HEK293 (cell line): ENCODE results near the gene FARSA.
"Not testable (repeated sequence)": the region's sequence is repeated elsewhere in the genome, so short reads cannot be mapped to it uniquely, and the experiment has no call there.

ENCODE experiments used
- CTCF ChIA-PET: fragments of 350-600 bp; formaldehyde crosslinking; extraction: SDS; loops from one replicate; lab custom pipeline; 2021; ENCODE audit warnings: antibody characterized with exemption; lab: Yijun Ruan, JAX
- POLR2A ChIA-PET: fragments of 300-600 bp; formaldehyde crosslinking; extraction: SDS; loops from one replicate; lab custom pipeline; 2020; ENCODE audit warnings: antibody characterized with exemption, inconsistent platforms; lab: Yijun Ruan, JAX
- H3K27ac ChIP-seq: fragments of 200-500 bp; sonication (Bioruptor generic); 2 replicates; pipeline ENCODE4 v1.5.1; 2014; ENCODE audit warnings: low read depth, low read length, control low read depth, inconsistent platforms; ENCODE audit errors: extremely low read depth
- H3K36me3 ChIP-seq, 2 experiments: fragments of 200-500 bp in 1 of 2; sonication (Bioruptor generic) in 1 of 2; 1 replicate in 1 of 2; 2 replicates in 1 of 2; pipeline ENCODE4 v1.5.1; 2014 to 2017; ENCODE audit warnings: inconsistent platforms in 2 of 2, low read length in 2 of 2; ENCODE audit not compliant: control insufficient read depth in 2 of 2, insufficient read depth in 1 of 2
- H3K4me1 ChIP-seq: fragments of 200-500 bp; sonication (Bioruptor generic); 2 replicates; pipeline ENCODE4 v1.5.1; 2014; ENCODE audit warnings: mild to moderate bottlenecking, low read length, inconsistent platforms; ENCODE audit not compliant: control insufficient read depth, insufficient read depth
- H3K4me3 ChIP-seq: 2 replicates; pipeline ENCODE4 v1.5.1; 2011; ENCODE audit warnings: low read depth, mild to moderate bottlenecking, control low read depth, low read length, moderate library complexity
- H3K9me3 ChIP-seq: fragments of 200-500 bp; sonication (Bioruptor generic); 2 replicates; pipeline ENCODE4 v1.5.1; 2014; ENCODE audit warnings: low read depth, low read length, inconsistent platforms; ENCODE audit not compliant: control insufficient read depth, insufficient read depth
- BCL11A ChIP-seq: fragments of 450-650 bp; formaldehyde crosslinking; IDR thresholded peaks from 2 replicates; pipeline ENCODE4 v1.5.1; 2016; ENCODE audit warnings: low read depth, missing biosample characterization, missing genetic modification characterization
- EGR2 ChIP-seq: fragments of 450-650 bp; formaldehyde crosslinking; IDR thresholded peaks from 2 replicates; pipeline ENCODE4 v1.5.1; 2016; ENCODE audit warnings: low read depth, missing biosample characterization, missing genetic modification characterization
- KLF1 ChIP-seq: fragments of 450-650 bp; formaldehyde crosslinking; IDR thresholded peaks from 2 replicates; pipeline ENCODE4 v1.5.1; 2016; ENCODE audit warnings: missing biosample characterization, missing genetic modification characterization
- KLF16 ChIP-seq: fragments of 450-650 bp; formaldehyde crosslinking; IDR thresholded peaks from 2 replicates; pipeline ENCODE4 v1.5.1; 2017; ENCODE audit warnings: missing biosample characterization, missing genetic modification characterization
- PBX3 ChIP-seq: sonication (generic); formaldehyde crosslinking; IDR thresholded peaks from 2 replicates; pipeline ENCODE4 v1.8.1; 2022; ENCODE audit warnings: mild to moderate bottlenecking, moderate library complexity, missing genetic modification reagents
- SP7 ChIP-seq: fragments of 450-650 bp; formaldehyde crosslinking; IDR thresholded peaks from 2 replicates; pipeline ENCODE4 v1.5.1; 2016; ENCODE audit warnings: missing biosample characterization, missing genetic modification characterization
- ZBTB17 ChIP-seq: fragments of 450-650 bp; formaldehyde crosslinking; IDR thresholded peaks from 2 replicates; pipeline ENCODE4 v1.5.1; 2016; ENCODE audit warnings: missing biosample characterization, missing genetic modification characterization
- ZBTB21 ChIP-seq: fragments of 450-650 bp; formaldehyde crosslinking; IDR thresholded peaks from 2 replicates; pipeline ENCODE4 v1.5.1; 2017; ENCODE audit warnings: missing biosample characterization, missing genetic modification characterization
- ZBTB26 ChIP-seq: fragments of 450-650 bp; formaldehyde crosslinking; optimal IDR thresholded peaks from 2 replicates; pipeline ENCODE3; 2016; ENCODE audit warnings: missing biosample characterization, mild to moderate bottlenecking, missing genetic modification characterization
- ZBTB8A ChIP-seq: fragments of 450-650 bp; formaldehyde crosslinking; IDR thresholded peaks from 2 replicates; pipeline ENCODE4 v1.5.1; 2016; ENCODE audit warnings: missing biosample characterization, missing genetic modification characterization
- ZEB2 ChIP-seq: fragments of 450-650 bp; formaldehyde crosslinking; IDR thresholded peaks from 2 replicates; pipeline ENCODE4 v1.5.1; 2016; ENCODE audit warnings: missing biosample characterization, missing genetic modification characterization
- ZFHX2 ChIP-seq: fragments of 450-650 bp; formaldehyde crosslinking; conservative IDR thresholded peaks from 2 replicates; pipeline ENCODE4 v1.5.1; 2016; ENCODE audit warnings: missing biosample characterization, missing genetic modification characterization
- ZFP3 ChIP-seq: fragments of 450-650 bp; formaldehyde crosslinking; IDR thresholded peaks from 2 replicates; pipeline ENCODE4 v1.5.1; 2016; ENCODE audit warnings: low read depth, missing biosample characterization, missing genetic modification characterization
- ZIC2 ChIP-seq: fragments of 450-650 bp; formaldehyde crosslinking; IDR thresholded peaks from 2 replicates; pipeline ENCODE4 v1.5.1; 2016; ENCODE audit warnings: missing biosample characterization, missing genetic modification characterization
- ZNF10 ChIP-seq: fragments of 450-650 bp; formaldehyde crosslinking; IDR thresholded peaks from 2 replicates; pipeline ENCODE4 v1.5.1; 2017; ENCODE audit warnings: missing biosample characterization, missing genetic modification characterization
- ZNF148 ChIP-seq: fragments of 450-650 bp; formaldehyde crosslinking; IDR thresholded peaks from 2 replicates; pipeline ENCODE4 v1.5.0; 2017; ENCODE audit warnings: missing biosample characterization, missing genetic modification characterization, borderline replicate concordance
- ZNF223 ChIP-seq: fragments of 450-650 bp; formaldehyde crosslinking; IDR thresholded peaks from 2 replicates; pipeline ENCODE4 v1.5.1; 2016; ENCODE audit warnings: missing biosample characterization, missing genetic modification characterization
- ZNF248 ChIP-seq: fragments of 450-650 bp; formaldehyde crosslinking; IDR thresholded peaks from 2 replicates; pipeline ENCODE4 v1.5.1; 2017; ENCODE audit warnings: missing biosample characterization, missing genetic modification characterization
- ZNF341 ChIP-seq: fragments of 450-650 bp; formaldehyde crosslinking; IDR thresholded peaks from 2 replicates; pipeline ENCODE4; 2016; ENCODE audit warnings: low read depth, missing biosample characterization, missing genetic modification characterization
- ZNF600 ChIP-seq: fragments of 450-650 bp; formaldehyde crosslinking; IDR thresholded peaks from 2 replicates; pipeline ENCODE4 v1.5.1; 2016; ENCODE audit warnings: missing biosample characterization, missing genetic modification characterization
- ZNF626 ChIP-seq: fragments of 450-650 bp; sonication (Bioruptor Pico); formaldehyde crosslinking; IDR thresholded peaks from 2 replicates; pipeline ENCODE4 v1.5.1; 2018; ENCODE audit warnings: missing biosample characterization, missing genetic modification characterization, inconsistent platforms
- ZNF704 ChIP-seq: fragments of 450-650 bp; formaldehyde crosslinking; IDR thresholded peaks from 2 replicates; pipeline ENCODE4 v1.5.1; 2016; ENCODE audit warnings: missing biosample characterization, missing genetic modification characterization
- ZNF785 ChIP-seq: fragments of 450-650 bp; formaldehyde crosslinking; IDR thresholded peaks from 2 replicates; pipeline ENCODE4 v1.5.1; 2016; ENCODE audit warnings: missing biosample characterization, missing genetic modification characterization
- ZNF792 ChIP-seq: fragments of 450-650 bp; formaldehyde crosslinking; IDR thresholded peaks from 2 replicates; pipeline ENCODE4 v1.5.1; 2016; ENCODE audit warnings: missing biosample characterization, missing genetic modification characterization
- ZSCAN18 ChIP-seq: fragments of 450-650 bp; formaldehyde crosslinking; IDR thresholded peaks from 2 replicates; pipeline ENCODE4 v1.5.1; 2016; ENCODE audit warnings: missing biosample characterization, missing genetic modification characterization
- ZSCAN4 ChIP-seq: fragments of 450-650 bp; formaldehyde crosslinking; IDR thresholded peaks from 2 replicates; pipeline ENCODE4 v1.5.1; 2017; ENCODE audit warnings: missing biosample characterization, missing genetic modification characterization

Gene FARSA

GRCh38 chr19:12890787-12891552 lies 42.5 kb downstream of the FARSA start, which contains the start of gene GCDH (continued):
- TF ChIP-seq KLF16 (tag by site-specific recombination), result peak; percentile 87
- TF ChIP-seq ZSCAN4 (tag by site-specific recombination), result no peak
- TF ChIP-seq ZBTB21 (tag by site-specific recombination), result peak; percentile 72
- no peak for TF ChIP-seq ZNF626 (tag by site-specific recombination)
- 0 out of 2 replicates have a peak, but pooled peaks have one; percentile 12 for TF ChIP-seq ZNF600 (tag by site-specific recombination)
- peak; percentile 30; the same call in 1 of the 2 replicates for TF ChIP-seq ZBTB8A
- TF ChIP-seq ZNF223, result no peak
- TF ChIP-seq ZEB2, result no peak
- no peak for TF ChIP-seq ZNF10 (tag by site-specific recombination)
- TF ChIP-seq ZBTB26 (tag by site-specific recombination), result peak; percentile 13
- TF ChIP-seq ZFHX2 (tag by site-specific recombination), result peak; percentile 50
- no peak; the same call in 1 of the 2 replicates for TF ChIP-seq KLF1 (tag by site-specific recombination)
- no peak for TF ChIP-seq PBX3 (CRISPR knock-in tag)
- TF ChIP-seq ZBTB17 (tag by site-specific recombination), result peak; percentile 58; the same call in 1 of the 2 replicates
- TF ChIP-seq ZNF704 (tag by site-specific recombination), result peak; percentile 70; the same call in 1 of the 2 replicates

GRCh38 chr19:12890299-12890786 lies 43.2 kb downstream of the FARSA start:
- not testable (repeated sequence) for H3K27ac ChIP-seq, H3K9me3 ChIP-seq, H3K4me1 ChIP-seq
- CTCF ChIA-PET, result interaction anchor here (0.6 to 1.3 kb wide), 10 partner anchors 8 to 1408 kb away, joined by 3 to 6 read pairs (median 3); partner anchors contain the start of genes DNASE2 and SYCE2
- Histone ChIP-seq H3K36me3 (peaks cover 0 to 17% of the 10 kb centered on the region in 2 experiments; a peak in 2 of 3 replicates), H3K4me3 (peak overlapping the region; percentile 23)
- POLR2A ChIA-PET, result interaction anchor here (1.0 to 2.7 kb wide), 9 partner anchors 9 to 194 kb away, joined by 3 to 42 read pairs (median 10); partner anchors contain the start of genes DNASE2, FARSA, FBXW9 and SYCE2
- TF ChIP-seq ZNF248, result peak; percentile 84; the same call in 1 of the 2 replicates
- peak; percentile 94; the same call in 1 of the 2 replicates for TF ChIP-seq ZSCAN18 (tag by site-specific recombination)
- TF ChIP-seq ZFHX2 (tag by site-specific recombination), result peak; percentile 49; the same call in 1 of the 2 replicates
- 0 out of 2 replicates have a peak, but pooled peaks have one; percentile 37 for TF ChIP-seq ZNF792 (tag by site-specific recombination)
- TF ChIP-seq ZNF148 (tag by site-specific recombination), result peak; percentile 52; the same call in 1 of the 2 replicates
- peak; percentile 84; the same call in 1 of the 2 replicates for TF ChIP-seq ZNF785 (tag by site-specific recombination)
- peak; percentile 58 for TF ChIP-seq SP7 (tag by site-specific recombination)
- TF ChIP-seq ZIC2 (tag by site-specific recombination), result 0 out of 2 replicates have a peak, but pooled peaks have one; percentile 18
- 0 out of 2 replicates have a peak, but pooled peaks have one; percentile 16 for TF ChIP-seq ZNF341 (tag by site-specific recombination)
- TF ChIP-seq ZNF600 (tag by site-specific recombination), result peak; percentile 50; the same call in 1 of the 2 replicates
- TF ChIP-seq EGR2 (tag by site-specific recombination), result peak; percentile 51
- 0 out of 2 replicates have a peak, but pooled peaks have one; percentile 30 for TF ChIP-seq ZFP3 (tag by site-specific recombination)
- 0 out of 2 replicates have a peak, but pooled peaks have one; percentile 70 for TF ChIP-seq BCL11A (tag by site-specific recombination)
